HG03139 (cell line): ENCODE data around the gene MAGI2.

ENCODE experiments used
- ATAC-seq: cut with Tn5 transposase; IDR thresholded peaks from one replicate; pipeline ENCODE4 v1.9.1; 2021; ENCODE audit not compliant: unreplicated experiment

Gene MAGI2

DNA sequence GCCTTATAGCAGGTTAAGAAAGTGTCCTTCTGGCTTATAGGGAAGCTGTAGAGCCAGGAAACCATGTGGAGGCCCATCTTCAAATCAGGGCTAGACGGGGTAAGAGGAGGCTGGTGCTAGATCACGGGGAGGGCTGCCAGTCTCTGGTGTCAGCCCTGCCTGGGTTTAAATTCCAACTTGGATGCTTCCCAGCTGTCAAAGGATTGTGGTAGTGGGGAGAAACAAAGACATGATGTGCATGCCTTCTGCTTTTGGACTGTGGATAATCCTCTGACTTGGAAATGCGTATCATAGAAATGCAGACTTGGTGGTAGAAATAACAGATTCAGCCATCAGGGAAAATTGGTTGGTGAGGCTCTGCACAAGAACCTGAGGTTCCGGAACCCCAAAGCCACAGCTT is 1329.3 kb downstream of the MAGI2 start:
- ATAC-seq = no peak

DNA sequence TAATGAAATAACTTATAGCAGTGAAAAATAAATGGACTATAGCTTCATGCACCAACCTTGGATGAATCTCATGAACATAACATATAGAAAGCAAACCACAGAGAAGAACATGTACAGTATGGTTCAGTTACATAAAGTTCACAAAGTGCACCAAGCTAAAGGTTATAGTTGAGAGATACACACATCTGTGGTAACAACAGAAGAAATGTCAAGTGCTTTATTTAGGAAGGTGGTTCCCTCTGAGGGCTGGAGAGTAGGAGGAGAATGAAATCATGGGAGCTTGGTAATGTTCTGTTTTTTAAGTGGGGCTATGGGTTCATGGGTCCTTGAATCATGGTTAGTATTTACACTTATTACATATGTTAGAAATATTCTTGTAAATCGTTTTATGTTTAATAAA is 1331.6 kb downstream of the MAGI2 start:
- ATAC-seq = no peak

DNA sequence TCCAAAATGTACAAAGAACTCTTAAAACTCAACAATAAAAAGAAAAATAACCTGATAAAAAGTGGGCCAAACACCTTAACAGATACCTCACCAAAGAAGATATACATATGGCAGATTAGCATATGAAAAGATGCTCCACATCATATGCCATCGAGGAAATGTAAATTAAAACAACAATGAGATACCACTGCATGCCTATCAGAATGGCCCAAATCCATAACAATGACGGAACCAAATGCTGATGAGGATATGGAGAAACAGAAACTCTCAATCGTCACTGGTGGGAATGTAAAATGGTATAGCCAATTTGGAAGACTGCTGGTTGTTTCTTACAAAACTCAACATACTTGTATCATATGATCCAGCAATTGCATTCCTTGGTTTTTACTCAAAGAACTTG is 1335.0 kb downstream of the MAGI2 start:
- ATAC-seq = no peak

DNA sequence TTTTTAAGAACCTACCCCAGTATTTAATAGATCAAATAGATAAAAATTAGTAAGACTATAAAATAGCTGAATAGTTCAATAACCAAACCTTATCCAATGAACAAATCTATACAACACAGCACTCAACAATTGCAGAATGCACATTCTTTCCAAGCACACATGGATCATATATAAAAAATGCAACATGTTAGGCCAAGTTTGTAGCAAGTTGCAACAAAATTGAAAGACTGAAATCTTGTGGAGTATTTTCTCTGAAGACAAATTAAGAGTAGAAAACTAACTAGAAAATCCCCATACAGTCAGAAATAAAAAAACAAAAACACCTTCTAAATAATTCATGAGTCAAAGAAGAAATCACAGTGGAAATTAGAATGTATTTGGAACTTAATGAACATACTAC is 1337.6 kb downstream of the MAGI2 start:
- ATAC-seq = no peak

DNA sequence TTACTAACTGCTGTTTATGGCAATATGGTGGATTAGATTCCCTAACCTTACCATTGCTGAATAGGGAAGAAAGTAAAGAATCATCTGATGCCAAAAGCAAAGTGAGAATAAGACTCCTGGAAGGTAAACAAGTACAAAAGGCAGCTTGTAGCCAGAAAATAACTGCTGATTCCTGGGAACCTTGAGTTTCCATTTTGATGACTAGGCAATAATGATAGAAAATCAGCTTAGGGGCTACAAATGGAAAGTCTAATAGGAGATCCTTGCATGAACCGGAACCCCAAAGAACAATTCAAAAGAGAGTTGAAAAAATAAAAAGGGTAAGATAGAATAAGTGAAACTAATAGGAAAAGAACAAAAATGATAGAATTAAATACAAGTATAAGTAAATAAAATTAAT is 1338.5 kb downstream of the MAGI2 start:
- no peak for ATAC-seq

DNA sequence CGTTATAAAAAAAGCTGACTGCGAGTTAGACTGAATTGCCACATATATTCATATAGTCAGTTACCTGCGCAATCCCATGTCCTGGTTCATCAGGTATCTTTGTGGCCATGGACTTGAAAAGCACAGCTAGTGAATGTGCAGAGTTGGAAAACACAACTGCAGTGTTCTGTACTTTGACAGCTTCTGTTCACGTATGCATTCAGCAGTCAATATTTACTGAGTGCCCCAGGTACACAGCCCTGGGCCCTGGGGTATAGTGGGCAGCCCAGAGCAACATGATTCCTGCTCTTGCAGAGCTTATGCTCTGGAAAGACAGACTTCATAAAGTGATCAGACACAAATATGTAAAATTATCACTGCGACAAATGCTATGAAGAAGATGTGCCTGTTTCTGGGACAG is 1341.0 kb downstream of the MAGI2 start:
- ATAC-seq = no peak

DNA sequence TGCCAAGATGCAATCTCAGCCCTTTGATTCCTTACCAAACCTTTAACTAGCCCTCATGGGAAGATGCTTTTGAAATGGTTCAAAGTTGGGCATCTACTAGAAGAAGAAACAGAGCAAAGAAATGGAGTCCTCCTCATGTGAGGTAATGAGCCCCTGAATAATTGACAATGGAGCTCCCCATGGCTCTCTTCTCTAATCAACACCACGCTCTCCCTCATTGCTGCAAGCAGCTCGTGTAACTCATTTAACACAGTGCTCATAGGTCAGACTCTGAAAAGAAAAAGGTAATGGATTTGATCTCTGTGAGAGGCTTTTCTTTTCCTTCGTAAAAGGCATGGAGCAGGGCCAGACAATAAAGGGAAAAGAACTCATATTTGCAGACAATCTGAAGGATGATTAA is 1342.1 kb downstream of the MAGI2 start:
- ATAC-seq = no peak

DNA sequence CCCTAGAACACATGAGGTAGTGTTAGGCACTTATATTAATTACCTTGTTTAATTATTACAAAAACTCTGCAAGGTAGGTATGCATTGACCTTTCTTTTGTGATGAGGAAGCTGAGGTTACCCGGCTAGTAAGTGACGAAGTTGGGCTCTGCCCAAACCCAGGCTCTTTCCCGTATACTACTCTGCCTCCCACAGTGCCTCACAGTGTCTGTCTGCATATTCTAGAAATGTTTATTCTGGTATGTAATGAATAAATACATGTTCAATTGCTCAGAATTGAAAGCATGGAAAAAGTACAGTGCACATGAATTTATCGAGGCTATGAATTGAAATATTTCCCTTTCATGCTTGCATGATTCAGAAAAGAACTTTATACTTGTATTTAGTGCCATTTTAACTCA is 1350.0 kb downstream of the MAGI2 start:
- ATAC-seq = no peak

DNA sequence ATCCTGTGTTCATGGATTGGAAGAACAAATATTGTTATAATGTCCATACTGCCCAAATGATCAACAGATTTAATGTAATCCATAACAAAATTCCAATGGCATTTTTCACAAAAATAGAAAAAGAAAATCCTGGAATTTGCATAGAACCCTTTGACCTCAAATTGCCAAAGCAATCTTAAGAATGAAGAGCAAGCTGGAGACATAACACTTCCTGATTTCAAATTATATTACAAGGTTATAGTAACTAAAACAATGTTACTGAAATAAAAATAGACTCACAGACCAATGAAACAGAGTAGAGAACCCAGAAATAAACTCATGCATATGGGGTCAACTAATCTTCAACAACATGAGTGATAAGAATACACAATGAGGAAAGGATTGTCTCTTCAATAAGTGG is 1352.4 kb downstream of the MAGI2 start:
- no peak for ATAC-seq

DNA sequence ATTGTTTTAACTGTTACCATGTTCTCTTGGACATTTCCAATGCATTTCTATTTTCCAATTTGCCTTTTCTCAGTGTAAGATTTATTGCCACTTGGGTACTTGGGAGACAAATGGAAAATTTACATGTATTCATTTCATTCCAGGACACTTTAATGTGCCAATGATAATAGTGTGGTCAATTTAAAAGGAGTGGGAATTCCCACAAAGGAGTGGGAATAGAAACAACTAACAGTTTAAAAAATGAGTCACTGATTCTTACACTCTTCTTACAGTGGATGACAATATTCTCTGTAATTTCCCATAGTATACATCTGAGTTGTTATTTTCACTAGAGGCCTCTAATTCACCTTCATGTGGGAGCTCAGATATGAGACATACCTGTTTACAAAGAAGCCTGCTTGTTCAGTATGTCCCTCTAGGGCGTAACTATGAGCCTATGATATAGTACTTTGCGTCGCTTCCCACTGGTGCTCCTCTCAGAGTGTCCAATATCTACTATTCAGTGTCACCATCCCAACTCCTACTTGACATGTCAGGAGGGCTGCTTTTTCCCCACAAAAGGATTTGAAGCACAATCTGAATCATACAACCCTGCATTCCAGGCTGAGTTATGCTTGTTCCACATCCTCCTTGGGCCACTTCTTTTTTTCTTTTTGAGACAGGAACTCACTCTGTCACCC is 1353.6 kb downstream of the MAGI2 start:
- ATAC-seq = no peak

DNA sequence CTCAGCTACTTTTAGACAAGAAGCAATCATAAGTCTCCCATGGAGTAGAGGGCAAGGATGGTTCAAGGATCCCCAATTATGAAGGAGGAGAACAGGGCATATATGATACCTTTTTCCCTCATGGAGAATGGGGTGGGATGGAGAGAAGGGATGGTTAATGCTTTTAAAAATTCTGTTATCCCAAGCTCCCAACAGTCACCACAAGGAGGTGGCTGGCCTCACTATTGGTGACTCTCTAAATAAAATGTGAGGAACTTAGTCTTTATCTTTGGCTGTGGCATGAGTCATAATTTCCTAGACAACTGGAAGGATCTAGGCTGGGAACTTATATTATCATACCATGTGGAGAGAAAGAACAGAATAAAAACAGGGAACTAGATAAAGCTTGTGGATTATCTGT is 1357.9 kb downstream of the MAGI2 start:
- no peak for ATAC-seq

DNA sequence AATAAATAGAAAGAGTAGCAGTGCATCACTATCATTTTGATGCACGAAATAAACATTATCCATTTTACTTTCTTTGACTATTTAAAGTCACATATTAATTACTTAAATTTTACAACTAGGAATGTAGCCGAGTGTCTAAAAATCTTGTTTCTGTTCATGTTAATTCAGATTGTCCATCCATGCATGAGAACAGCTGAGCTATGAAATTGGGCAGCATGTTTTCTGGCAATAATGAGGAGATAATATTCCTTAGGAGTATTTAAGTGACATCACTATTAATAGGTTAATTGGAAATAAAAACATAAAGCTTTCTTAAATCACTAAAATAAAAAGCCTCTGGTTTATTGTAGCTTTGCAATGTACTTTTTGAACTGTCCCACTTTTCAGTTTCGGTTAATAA is 1361.1 kb downstream of the MAGI2 start:
- no peak for ATAC-seq

DNA sequence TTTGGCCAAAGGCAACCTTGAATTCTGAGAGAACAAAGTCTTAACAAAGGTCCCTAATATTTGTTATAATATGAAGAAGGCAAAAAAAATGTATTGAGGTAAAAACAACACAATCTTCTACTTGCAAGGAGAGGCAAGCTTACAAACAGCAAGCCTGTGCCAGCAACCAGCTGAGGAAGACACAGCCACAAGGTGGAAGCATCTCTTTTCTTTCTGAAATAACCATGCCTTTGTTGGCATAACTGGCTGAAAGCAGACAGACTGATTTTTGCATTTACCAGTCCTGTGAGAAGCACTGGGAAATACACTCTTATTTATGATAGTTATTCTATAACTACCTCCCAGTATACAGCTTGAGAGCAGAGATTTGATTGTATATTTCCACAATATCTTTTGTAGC is 1362.9 kb downstream of the MAGI2 start:
- no peak for ATAC-seq

DNA sequence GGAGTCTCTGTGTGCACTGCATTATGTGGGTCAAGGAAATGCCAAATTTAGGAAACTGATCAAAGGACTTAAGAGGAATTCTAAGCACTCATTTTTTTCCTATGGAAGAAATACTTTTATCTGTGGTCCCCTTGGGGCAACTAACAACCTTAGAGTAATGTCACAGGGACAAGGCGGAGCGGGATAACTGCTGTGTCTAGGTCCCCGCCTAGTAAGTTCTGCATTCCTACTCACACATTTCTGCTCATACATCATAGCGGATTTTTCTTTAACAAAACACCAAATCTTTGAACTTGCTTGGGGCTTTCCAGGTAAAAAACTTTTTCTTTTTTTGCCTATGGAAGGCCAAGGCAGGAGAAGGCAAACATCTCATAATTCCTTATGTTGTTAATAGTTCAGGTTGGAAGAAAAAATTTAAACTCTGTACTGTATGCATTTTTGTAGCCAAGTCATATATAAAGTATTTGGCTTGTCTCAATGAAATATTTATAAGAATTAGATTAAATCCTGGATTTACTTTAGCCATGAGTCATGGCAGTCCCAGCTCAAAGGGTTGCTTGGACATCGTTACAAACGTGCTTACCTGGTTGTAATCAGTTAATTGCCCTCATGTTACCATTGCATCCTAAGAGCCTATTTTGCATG is 1369.9 kb downstream of the MAGI2 start:
- ATAC-seq = no peak

DNA sequence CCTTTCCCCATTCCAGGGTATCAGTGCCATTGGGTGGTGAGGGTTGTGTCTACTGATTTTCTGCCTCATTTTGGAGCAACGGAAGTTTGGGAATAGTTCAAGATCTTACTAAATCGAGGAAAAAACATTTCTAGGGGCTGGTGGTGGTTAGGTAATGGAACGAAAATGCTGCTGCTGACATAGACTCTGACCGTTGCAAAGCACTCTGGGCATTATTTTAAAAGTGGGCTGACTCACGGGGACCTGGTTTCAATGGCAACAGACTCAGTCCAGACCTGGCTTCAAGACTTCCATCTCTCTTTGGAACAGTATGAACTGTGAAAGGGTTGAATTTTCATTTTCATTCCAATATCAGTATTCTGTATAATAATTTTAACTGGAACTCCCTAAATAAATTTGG is 1370.9 kb downstream of the MAGI2 start:
- ATAC-seq = no peak

DNA sequence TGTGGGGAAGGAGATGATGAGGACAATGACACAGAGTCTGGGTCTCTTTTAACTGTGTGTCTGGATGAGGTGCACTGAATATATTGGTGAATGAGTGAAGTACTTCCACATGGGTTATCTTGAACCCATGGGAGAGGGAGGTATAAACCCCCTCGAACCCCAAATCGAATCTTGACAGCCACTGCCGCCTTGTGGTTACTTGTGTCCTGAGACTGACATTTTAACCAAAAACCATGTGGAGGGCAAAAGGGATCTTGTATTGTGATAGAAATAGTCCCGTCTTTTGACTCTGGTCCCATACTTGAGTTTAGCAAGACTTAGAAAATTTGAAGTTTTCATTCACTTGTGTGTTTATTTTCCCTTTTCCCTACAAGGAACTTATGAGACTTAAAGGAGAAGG is 1371.6 kb downstream of the MAGI2 start:
- no peak for ATAC-seq

DNA sequence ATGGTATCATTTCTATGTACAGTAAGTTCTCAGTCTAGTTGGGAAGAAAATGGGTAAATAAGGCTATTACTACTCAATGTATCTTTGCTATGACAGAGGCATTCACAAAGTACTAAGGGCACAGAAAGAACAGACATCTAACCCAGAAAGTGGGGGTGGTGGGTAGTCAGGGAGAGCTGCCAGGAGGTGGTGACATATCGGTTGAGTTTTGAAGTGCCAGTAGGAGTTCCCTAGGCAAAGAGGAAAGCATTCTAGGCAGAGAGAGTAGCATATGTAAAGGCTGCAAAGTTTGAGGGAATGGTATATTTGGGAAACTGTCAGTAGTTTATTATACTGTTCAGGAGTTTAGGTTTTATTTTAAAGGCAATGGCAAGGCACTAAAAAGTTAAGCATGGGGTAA is 1372.1 kb downstream of the MAGI2 start:
- ATAC-seq = no peak

DNA sequence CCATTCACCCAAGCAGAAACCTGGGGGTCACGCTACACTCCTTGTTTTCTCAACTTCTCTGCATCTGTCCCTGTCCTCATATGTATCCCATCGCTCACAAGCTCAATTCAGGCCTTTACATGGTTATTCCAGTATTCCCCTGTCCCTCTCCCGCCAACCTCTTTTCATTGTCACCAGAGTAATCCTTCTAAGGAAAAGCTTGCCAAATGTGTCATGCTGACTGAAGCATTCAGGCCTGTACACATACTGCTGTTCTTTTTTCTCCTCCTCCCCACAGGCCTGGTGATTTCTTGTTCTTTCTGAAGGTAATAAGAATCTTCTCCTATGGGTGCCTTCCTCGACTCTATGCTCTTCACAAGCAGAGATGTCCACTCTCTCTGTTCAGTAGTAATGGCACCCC is 1372.7 kb downstream of the MAGI2 start:
- ATAC-seq = no peak

DNA sequence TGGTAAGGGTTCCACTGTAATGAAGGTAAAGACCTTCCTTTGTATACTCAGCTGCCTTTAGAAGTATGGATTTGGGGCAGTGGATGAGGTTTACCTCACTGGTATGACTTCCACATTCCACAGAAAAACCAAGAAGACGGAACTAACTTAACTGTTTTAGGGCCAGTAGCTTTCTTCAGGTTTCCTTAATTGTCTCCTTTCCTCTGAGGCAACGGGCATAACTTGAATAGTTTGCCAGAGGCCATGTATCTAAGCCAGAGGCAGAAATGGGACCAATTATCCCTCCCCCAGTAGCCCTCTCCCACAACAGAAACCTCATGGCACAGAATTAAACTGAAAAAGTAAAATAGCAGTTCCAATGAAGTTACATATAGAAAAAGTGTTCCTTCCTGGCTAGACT is 1373.2 kb downstream of the MAGI2 start:
- ATAC-seq = no peak

DNA sequence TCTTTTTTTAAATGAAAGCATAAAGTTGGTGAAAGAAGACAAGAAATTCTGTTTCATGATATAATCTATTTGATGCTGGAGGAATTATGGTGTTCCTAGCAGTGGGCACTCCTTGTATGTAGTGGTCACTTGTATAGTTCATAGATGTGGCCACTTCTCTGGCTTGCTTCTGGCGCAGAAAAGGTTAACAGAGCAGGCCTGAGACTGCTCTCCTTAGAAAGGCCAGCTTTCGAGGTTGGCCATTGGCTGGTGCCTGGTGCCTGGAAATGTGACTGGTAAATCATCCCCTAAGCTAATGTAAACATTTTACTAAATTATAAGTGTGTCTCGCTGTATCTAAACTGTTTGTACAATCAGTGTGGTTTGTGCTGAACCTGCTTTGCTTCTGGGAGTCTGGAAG is 1378.8 kb downstream of the MAGI2 start:
- no peak for ATAC-seq

DNA sequence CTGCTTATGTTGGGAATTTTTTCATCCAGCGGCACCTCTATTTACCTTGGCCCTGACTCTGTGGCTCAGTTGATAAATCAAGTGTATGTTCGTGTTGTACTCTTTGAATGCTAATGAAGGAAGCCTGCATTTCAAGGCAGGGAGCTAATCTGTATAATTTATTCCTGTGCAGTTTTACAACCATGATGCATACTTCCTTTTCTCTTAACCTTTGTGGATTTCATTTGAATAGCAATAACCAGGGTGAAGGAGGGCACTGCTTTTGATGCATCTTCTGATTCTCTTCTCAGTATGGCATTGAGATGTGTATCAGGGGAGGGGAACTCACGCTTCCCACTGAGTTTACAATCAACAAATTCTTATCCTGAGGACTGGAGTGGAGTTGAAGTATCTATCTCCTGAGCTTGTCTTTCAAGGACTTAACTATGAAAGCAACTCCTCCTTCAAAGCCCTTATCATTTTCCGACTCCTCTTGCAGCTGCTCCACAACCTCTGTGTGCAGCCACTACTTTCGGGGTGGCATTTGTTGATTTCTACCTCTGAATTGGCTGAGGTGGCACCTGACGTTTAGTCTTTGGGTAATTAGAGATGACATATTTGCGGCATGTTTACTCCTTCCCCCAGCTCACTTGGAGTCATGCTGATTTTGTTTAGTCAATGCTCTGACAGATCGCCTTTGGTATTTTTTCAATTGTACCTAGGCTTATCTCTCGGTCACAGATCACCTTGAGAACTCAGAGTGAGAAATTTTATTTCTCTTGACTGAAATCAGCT is 1379.7 kb downstream of the MAGI2 start:
- ATAC-seq = no peak

DNA sequence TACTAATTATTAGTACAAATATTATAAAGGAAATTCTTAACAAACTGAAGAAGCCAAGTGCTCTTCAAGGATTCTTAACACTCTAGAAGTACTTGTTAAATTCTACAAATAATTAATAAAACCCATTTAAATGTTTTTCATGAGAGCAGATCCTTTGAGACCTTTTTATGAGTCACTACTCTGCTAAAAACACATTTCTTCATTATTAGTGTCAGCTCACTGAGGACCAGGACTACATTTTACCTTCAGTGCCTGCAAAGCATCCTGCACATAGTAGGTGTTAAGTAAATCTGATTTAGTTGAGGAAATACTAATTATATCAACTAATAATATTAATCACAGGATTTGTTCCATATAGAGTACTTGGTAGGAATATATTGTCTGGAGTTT is 1381.3 kb downstream of the MAGI2 start:
- ATAC-seq = no peak
